Lung (tissue), 12 donors: ENCODE measurements around the gene GTF2F2. TPM values are rescaled to one million over a fixed set of nuclear protein-coding genes. Genes with fewer than 3 reads are reported as not detected.

Experiments
- ATAC-seq: fragments of 200-7000 bp; cut with Tn5 transposase; one replicate; pipeline ENCODE4 v1.9.1; 2020; ENCODE audit warnings: moderate number of reproducible peaks; ENCODE audit not compliant: insufficient read depth, low FRiP score
- DNase-seq, 3 donors: peaks; one replicate each; pipeline ENCODE4 v3.0.0-alpha.2; 2013 to 2017
- H3K27ac ChIP-seq, 2 donors: one replicate each; pipeline ENCODE4 v1.5.1; 2013; ENCODE audit warnings: mild to moderate bottlenecking in 2 of 2, moderate library complexity in 2 of 2, control low read depth in 1 of 2, inconsistent platforms in 1 of 2, low read depth in 1 of 2, low read length in 1 of 2
- H3K27me3 ChIP-seq, 3 donors: one replicate each; pipeline ENCODE4 v1.5.1; 2013; ENCODE audit warnings: low read length in 2 of 3; ENCODE audit not compliant: control insufficient read depth in 3 of 3, insufficient read depth in 3 of 3
- H3K36me3 ChIP-seq, 4 donors: one replicate each; pipeline ENCODE4 v1.5.1; 2013; ENCODE audit warnings: low read length in 4 of 4, mild to moderate bottlenecking in 1 of 4, moderate library complexity in 1 of 4; ENCODE audit not compliant: control insufficient read depth in 4 of 4, insufficient read depth in 4 of 4
- H3K4me1 ChIP-seq, 5 donors: one replicate each; pipeline ENCODE4 v1.5.1; 2013; ENCODE audit warnings: low read length in 5 of 5, mild to moderate bottlenecking in 2 of 5, moderate library complexity in 1 of 5; ENCODE audit not compliant: control insufficient read depth in 5 of 5, insufficient read depth in 5 of 5
- H3K4me3 ChIP-seq: one replicate; pipeline ENCODE4 v1.5.1; 2013; ENCODE audit warnings: mild to moderate bottlenecking, control low read depth, moderate library complexity
- H3K9ac ChIP-seq, 2 donors: one replicate each; pipeline ENCODE4 v1.5.1; 2013; ENCODE audit warnings: low read length in 2 of 2, control low read depth in 1 of 2; ENCODE audit not compliant: insufficient read depth in 1 of 2
- H3K9me3 ChIP-seq, 4 donors: one replicate each; pipeline ENCODE4 v1.5.1; 2013; ENCODE audit warnings: low read length in 3 of 4, mild to moderate bottlenecking in 1 of 4, moderate library complexity in 1 of 4; ENCODE audit not compliant: control insufficient read depth in 4 of 4, insufficient read depth in 3 of 4
- CTCF ChIP-seq: IDR thresholded peaks from 2 replicates; pipeline ENCODE4 v1.5.1; 2012; ENCODE audit warnings: mild to moderate bottlenecking; ENCODE audit errors: control extremely low read depth, extremely low read depth
- WGBS, 2 donors: extraction: QIAGEN DNeasy Blood & Tissue Kit; methylation state at CpG; one replicate each; pipeline ENCODE4 v1.1.7; 2013; 5-methylcytosine and 5-hydroxymethylcytosine counted together
- polyA plus RNA-seq, 2 donors: library from polyadenylated mRNA; stranded (reverse); fragments of 200-250 nt; gene quantifications; one replicate each; pipeline ENCODE4 v1.2.1, GENCODE V29; 2013
- total RNA-seq, 2 donors: library from RNA; depleted of rRNA in 1 of 2; stranded (reverse); fragments of >200 nt in 1 of 2; gene quantifications; one replicate each; pipeline ENCODE4 v1.2.1, GENCODE V29; 2014 to 2021
- donor health status: control.
- donor health status: control.
- donor health status: Bipolar disorder and iron deficiency.
- donor health status: healthy.
- donor health status: DM: yes; HTN: yes; CAD: no.

Gene GTF2F2
- total and polyA plus RNA-seq, 4 donors: 13.7 to 21.3 (median 14.3) TPM

DNA sequence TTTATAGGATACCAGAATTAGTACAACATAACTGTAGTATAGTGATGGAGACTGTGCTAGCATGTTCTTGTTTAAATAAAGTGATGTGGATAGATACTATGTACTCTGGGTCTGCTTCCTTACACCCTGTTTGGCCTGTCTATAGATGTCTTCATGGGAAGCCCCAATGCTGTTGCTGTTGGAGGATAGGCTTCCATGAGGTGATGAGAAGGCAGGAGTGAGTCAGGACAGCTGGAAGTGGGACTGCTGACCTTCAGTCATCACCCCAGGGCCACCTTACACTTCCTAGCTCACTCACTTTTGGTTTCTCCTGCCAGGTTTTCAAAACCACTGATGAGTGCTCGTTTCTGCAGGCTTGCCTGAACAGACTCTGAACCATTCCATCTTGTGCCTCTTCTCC, 76.3 kb downstream of the GTF2F2 start:
- ATAC-seq (no peak), DNase-seq (no peak)
- Histone ChIP-seq H3K4me1 (peaks cover 0 to 4% (median 0%) of the 10 kb centered on the region in 5 donors), H3K9me3 (no peaks in the 10 kb centered on the region), H3K27ac (no peak overlapping the region), H3K36me3 (no peaks in the 10 kb centered on the region), H3K4me3 (no peak overlapping the region), H3K27me3 (no peaks in the 10 kb centered on the region), H3K9ac (no peak overlapping the region)
- no peak for TF ChIP-seq CTCF
- 72 to 75% methylated on average over 1 of the region's 1 CpG for WGBS, 2 donors

DNA sequence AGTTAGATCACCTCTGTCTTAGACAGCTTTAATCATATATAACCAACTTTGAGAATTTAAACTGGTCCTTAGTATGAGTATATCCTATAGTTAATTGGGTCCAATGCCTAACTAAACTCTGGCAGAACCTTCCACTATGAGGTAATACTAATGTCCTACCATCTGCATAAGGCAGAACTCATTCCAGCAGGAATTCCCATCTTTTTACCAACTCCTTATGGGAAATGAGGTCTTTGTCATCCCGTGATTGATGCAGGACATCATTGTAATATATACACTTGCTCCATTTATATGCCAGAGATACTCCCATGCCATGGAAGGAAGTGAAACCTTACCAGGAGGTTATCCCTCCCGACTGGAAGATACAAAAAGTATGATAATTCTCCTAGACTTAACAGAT, 77.7 kb downstream of the GTF2F2 start:
- WGBS, 2 donors: 74 to 81% methylated on average over 2 of the region's 2 CpGs
- Histone ChIP-seq H3K27me3 (no peaks in the 10 kb centered on the region), H3K4me1 (peaks cover 0 to 4% (median 0%) of the 10 kb centered on the region in 5 donors), H3K4me3 (no peak overlapping the region), H3K36me3 (no peaks in the 10 kb centered on the region), H3K9me3 (no peaks in the 10 kb centered on the region), H3K9ac (no peak overlapping the region), H3K27ac (no peak overlapping the region)
- DNase-seq: no peak
- no peak for TF ChIP-seq CTCF
- ATAC-seq: no peak

- DNase-seq (no peak), ATAC-seq (no peak)
- H3K9ac ChIP-seq: no peak overlapping the region
- no peaks in the 10 kb centered on the region for H3K27me3 ChIP-seq
- TF ChIP-seq CTCF: no peak
- H3K36me3 ChIP-seq: no peaks in the 10 kb centered on the region
- peaks cover 0 to 7% (median 0%) of the 10 kb centered on the region in 5 donors for H3K4me1 ChIP-seq
- WGBS, 2 donors: 72 to 85% methylated on average over 3 of the region's 3 CpGs
- H3K4me3 ChIP-seq: no peak overlapping the region
- no peaks in the 10 kb centered on the region for H3K9me3 ChIP-seq
- no peak overlapping the region for H3K27ac ChIP-seq
Measured at GRCh38 chr13:45198924-45199323, 78.6 kb downstream of the GTF2F2 start.

DNA sequence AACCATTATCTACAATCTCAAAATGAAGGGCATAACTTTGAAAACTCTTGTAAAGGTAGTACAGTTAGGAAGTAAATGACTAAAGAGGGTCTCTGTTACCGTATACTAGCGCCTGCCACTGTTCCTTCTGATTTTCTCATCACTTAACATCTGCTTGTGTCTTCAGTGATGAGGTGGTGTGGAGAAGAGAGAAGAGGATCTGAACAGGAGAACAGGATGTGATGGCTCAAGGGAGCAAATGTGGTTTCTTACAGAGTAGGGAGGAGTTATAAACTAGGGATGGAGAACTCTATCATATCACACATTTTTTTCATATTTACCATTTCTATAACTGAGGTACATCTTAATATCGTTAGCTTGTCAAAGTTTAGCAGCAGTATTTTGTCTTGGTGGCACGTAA, 79.4 kb downstream of the GTF2F2 start:
- WGBS, 2 donors: 82 to 86% methylated on average over 4 of the region's 4 CpGs
- Histone ChIP-seq H3K9ac (no peak overlapping the region), H3K27ac (no peak overlapping the region), H3K9me3 (no peaks in the 10 kb centered on the region), H3K27me3 (no peaks in the 10 kb centered on the region), H3K4me1 (peaks cover 0 to 7% (median 0%) of the 10 kb centered on the region in 5 donors), H3K36me3 (no peaks in the 10 kb centered on the region), H3K4me3 (no peak overlapping the region)
- ATAC-seq (no peak), DNase-seq (no peak)
- no peak for TF ChIP-seq CTCF
